NT2/D1 (cell line): ENCODE results near the gene AHRR.

Source experiments
- SUZ12 ChIP-seq: IDR thresholded peaks from 2 replicates; pipeline ENCODE4 v1.6.1; 2011; ENCODE audit not compliant: insufficient read length, insufficient read depth; ENCODE audit errors: extremely low read depth
- YY1 ChIP-seq: IDR thresholded peaks from 2 replicates; pipeline ENCODE4 v1.6.1; 2011; ENCODE audit not compliant: insufficient read length, insufficient read depth

DNA sequence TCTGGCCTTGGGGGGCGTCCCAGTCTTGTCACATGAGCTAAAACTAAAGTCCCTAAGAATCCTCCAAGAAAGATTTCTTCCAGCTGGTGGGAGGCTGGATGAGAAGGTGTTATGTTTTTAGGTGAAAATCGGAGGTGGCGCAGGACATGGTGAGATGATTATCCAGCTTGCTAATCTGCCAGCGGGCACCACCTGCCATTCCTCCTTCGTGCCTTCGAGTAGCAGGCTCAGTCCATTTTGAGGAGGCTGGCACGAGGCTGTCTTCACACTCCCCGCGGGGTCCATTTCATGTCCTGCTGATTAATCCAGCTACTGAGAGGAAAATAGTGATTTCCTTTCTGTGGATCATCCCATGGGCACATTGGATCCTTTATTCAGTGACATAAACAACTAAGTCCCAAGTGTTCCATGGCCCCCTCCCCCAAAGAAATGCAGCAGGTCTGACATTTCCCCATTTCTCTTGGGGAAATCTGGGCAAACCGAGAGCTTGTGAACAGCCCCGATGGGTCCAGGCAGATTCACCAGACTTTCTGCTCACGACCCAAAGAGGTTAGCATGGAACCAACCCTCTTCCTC lies 83.2 kb downstream of the AHRR start:
- no peak for TF ChIP-seq YY1
- no peak for TF ChIP-seq SUZ12
